COLO668 (cell line): ENCODE results near the gene FAM114A1.
"Not testable (repeated sequence)": the region's sequence is repeated elsewhere in the genome, so short reads cannot be mapped to it uniquely, and the experiment has no call there.

Experiments used
- DNase-seq: peaks from one replicate; lab custom pipeline; 2025; ENCODE audit not compliant: unreplicated experiment; lab: John Stamatoyannopoulos, UW

Gene FAM114A1

DNA sequence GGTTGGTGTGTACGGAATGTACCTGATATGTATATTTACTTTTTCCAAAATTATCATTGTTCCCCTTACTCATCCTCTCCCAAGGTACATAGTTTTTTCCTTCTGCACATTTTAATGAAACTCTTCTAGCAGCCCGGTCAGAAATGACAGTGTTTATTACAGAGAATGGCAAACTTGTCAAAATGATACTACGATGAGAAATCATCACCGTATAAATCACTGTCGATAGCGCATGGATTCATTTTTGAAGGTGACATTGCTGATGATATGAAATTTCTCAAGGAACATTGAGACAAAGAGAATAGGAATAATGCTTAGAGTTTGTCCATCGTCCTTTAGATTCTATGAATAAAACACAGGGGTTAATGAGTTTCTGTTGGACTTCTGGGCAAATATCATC lies 30.6 kb downstream of the FAM114A1 start:
- DNase-seq: no peak

DNA sequence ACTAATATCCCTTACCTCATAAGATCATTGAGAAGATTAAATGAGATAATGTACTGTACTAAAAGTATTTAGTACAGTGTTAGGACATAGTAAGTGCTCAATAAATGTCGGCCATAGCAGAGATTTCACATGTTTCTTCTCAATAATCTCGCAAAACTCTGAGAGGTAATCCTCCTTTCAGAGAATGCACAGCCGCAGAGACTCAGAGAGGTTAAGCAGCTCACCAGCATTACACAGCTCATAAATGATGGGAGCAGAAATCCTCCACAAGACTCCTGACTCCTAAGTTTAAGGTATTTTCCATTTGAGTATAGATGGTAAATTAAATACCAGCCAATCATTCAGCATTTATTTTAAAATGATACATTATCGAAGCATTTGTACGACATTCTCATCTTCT lies 34.6 kb downstream of the FAM114A1 start:
- DNase-seq: no peak

DNA sequence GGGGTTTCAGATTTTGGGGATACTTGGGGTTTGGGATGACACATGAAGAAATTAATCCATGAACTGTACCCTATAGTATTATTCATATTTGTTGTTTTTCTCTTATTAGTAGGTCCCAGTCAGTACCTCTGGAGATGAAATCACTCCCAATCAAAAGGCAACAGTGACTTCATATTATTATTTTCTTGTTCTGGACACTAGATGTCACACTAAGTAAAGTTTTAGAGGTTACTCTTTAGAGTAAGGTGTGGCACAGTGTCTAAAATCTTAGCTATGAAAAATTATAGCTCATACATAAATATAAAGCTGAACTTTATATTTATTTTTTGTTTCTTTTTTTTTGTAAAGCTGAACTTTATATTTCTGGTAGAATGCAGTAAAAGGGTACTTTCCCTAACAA lies 35.1 kb downstream of the FAM114A1 start:
- no peak for DNase-seq

DNA sequence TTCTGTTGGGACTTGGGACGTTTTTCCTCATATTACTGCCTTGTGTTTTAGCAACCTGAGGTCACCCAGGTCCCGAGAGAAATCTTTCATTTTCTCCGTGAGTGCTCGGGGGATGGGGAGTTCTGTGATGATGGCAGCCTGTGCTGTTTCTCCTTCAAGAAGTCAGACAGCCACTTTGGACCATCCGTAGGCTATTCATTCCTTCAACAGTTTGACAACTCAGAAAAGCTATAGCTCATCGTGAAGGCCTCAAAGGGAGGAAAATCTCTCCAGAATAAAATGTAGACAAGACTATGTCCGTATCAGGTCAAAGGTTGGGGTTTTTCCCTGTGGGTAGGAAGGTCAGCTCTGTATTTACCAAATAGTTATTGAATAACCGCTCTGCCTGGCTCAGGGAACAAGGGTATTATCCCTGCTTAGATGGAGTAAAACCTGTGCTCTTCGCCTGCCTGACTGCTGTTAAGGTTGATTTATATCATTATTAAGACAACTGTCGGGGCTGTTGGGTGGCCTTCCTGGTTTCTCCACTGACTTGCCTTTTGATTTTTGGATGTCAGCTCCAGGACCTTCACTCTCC lies 36.6 kb downstream of the FAM114A1 start:
- peak; percentile 26 for DNase-seq

GRCh38 chr4:38904682-38905081 lies 37.1 kb downstream of the FAM114A1 start:
- DNase-seq: no peak

GRCh38 chr4:38905652-38906385 lies 38.2 kb downstream of the FAM114A1 start:
- DNase-seq: no peak

DNA sequence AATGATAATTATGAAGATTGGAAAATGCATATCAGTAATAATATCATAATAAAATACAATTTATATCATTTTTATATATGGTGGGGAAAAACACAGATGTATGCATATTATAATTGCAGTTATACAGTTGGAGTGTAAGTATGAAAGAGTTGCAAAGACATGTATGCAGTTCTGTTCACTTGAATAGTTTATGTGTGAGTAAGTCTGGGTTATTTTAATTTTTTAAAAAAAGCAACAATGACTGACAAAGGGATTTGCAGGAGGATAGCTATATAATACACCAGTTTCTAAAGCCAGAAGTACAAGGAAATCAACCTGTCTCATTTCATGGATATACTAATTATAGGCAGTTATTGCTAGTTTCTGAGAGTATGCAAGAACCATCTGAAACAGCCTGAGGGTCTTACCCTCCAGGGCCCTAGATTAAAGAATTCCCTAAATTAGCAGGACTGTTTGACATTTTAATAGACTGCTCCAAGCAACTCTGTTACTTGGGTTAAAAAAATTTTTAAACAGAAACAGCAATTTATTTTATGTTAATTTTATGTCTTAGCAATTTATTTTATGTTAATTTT lies 40.2 kb downstream of the FAM114A1 start:
- DNase-seq: no peak

GRCh38 chr4:38909015-38909414 lies 41.4 kb downstream of the FAM114A1 start:
- no peak for DNase-seq

DNA sequence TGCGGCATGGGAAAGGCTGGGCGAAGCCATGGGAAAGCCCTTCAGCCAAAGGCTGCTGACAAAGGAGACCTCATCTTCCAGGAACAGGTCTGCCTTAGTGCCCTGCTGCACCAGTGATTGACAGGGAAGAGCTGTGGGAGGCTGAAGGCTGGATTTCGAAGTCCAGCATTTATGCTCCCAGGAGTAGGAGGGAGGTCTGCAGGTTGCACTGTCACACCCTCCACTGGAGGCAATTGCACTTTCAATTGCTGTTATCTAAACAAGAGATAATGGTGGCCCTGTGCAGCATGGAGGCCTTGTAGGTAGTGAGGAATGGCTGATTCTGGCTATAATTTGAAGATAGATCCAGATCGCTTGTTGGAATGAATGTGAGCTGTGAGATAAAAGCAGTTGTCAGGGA lies 43.7 kb downstream of the FAM114A1 start:
- DNase-seq: no peak

GRCh38 chr4:38914854-38915253 lies 47.2 kb downstream of the FAM114A1 start:
- DNase-seq: no peak

GRCh38 chr4:38916267-38916666 lies 48.7 kb downstream of the FAM114A1 start:
- not testable (repeated sequence) for DNase-seq

DNA sequence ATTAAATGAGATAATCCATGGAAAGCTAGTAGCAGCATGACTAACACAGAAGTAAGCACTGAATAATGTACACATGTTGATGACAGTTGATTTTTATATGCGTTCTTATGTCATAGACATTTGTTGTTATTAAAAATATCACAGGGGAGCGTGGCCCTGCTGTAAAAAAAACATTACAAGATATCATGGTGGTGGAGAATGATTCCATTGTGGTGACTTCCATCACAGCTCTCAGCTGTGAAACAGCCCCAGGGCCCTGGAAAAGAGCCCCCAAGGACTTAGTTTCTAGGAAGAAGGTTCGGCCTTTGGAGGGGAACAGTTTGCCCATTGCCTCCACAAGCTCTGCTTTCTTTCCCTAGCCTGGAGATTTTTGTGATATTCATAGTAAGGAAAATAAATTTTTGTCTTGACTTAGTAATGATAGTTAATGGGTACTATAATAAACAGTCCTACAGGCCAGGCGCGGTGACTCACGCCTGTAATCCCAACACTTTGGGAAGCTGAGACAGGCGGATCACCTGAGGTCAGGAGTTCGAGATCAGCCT lies 49.9 kb downstream of the FAM114A1 start:
- no peak for DNase-seq

DNA sequence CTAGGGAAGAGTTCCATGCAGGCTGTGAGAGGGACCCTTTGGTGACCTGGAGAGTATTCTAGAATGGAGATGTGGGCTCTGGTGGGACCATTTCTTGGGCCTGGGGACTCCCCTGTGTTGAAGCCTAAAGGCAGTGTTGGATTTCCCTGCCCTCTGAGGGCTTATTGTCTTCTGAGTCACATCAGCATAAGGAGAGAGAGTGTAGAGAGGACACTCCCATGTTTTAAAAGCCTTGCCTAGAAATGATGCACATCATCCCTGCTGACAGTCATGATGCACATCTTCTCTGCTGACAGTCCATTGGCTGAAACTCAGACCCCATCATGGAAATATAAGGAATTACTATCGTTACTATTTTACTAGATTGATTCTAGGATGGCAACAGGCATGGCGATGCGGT lies 51.9 kb downstream of the FAM114A1 start:
- DNase-seq: no peak

- DNase-seq: no peak
Measured at GRCh38 chr4:38920186-38920585, 52.6 kb downstream of the FAM114A1 start.

- peak; percentile 8 for DNase-seq
Measured at GRCh38 chr4:38920677-38921076, 53.1 kb downstream of the FAM114A1 start.

DNA sequence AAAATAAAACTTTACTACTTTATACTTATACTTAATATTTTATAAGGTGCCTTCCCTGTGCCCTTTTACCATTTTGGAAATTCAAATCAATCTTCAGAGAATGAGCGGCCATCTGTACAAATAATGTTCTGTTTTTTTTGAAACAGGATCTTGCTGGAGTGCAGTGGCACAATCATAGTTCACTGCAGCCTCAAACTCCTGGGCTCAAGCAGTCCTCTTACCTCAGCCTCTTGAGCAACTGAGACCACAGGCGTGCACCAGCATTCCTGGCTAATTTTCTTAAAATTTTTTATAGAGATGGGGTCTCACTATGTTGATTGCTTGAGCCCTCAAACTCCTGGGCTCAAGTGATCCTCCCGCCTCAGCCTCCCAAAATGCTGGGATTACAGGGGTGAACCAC lies 53.5 kb downstream of the FAM114A1 start:
- no peak for DNase-seq

DNA sequence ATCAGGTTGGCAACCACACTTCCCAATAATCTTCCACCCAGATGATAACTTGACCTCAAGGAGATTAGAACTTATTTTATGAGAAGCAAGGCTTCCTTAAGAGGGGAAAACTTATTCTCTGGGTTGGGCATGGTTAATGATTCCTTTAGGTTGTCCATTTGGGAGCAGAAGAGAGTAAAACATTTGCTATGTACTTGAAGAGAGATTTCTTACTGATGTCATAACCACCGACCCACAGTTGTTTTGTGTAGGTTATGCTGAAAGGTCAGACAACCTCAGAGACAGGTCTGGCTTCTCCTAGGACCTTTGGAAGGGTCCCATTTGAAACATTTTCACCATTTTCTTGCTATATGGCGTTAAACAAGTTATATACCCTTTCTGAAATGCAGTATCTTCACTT lies 56.1 kb downstream of the FAM114A1 start:
- DNase-seq: no peak

DNA sequence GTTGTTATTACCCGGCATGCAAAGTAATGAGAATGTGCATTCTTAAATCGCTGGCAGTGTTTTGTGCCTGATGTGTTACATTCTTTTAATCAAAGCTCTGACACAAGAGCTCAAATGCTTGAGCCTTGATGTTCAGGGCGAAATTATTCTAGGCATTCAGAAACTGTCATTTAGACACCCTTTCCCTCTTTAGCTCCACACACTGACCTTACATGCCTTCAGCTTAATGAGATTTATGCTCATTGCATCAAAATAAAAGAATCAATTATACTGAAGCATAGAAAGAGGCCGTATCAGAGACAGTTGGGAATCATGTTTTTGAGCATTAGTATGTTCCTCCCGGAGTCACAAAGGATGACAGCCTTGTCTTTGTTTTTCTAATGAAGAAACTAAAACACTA lies 56.7 kb downstream of the FAM114A1 start:
- DNase-seq: no peak

DNA sequence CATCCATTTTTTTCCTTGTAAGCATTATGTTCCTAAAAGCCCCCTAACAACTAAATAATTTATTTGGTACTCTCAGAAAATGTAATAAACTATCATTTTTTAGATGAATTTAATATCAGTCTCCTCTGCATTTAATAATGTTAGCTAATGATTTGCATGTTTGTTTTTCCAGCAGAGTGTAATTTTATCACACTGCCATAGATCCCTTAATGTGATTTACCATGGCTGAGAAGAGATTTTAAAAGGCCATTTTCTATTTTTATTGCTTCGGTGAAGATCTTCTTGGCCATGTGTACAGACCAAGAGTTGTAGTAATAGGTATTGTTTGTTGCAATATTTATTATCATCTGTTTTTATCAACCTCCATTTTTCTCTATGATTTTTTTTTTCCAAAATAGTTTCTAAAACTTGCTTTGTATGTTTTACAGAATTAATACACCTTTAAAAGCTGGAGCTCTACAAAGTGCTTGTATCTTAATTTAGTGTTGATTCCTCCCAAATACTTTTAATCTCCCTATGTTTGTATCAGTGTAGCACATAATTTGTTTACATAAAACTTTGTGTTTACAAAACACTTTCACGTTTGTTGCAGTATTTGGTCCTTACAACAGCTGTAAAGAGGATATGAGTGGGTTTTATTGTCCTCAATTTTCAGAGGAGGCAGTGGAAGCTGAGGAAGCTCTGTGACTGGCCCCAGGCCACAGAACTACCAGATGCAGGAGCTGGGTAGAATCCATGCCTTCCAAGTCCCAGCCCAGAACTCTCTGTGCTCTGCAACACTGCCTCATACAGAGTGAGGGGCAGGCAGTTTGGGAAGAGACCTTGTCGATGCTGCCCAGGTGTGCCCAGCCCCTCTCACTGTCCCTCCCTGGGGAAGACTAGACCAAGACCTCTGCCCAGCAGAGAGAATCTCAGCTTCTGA lies 58.1 kb downstream of the FAM114A1 start:
- DNase-seq: no peak

DNA sequence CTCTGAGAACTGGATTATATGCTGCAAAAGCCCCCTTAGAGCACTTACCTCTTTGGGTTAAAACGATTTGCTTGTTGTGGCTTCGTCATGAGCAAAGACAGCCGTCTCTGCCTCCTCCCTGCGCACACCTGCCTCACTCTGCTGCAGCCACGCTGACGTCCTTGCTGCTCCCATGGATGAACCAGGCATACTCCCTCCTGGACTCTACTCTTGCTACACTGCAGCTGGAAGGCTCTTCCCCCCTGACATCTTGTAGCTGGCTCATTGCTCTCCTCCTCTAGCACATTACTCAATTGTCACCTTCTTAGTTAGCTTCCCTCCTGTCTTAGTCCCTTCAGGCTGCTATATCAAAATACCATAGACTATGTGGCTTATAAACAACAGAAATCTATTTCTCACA lies 59.3 kb downstream of the FAM114A1 start:
- DNase-seq: no peak

- DNase-seq: no peak
Measured at GRCh38 chr4:38928568-38928967, 61.0 kb downstream of the FAM114A1 start.
